Activated CD4-positive, alpha-beta T cell treated with anti-CD3 and anti-CD28 coated beads, Interleukin-2, amount 50 U/mL, for 16 hours (primary cell): ENCODE data around the gene TSGA10IP.

ENCODE experiments used
- DNase-seq: peaks from one replicate; pipeline ENCODE4 v3.0.0-alpha.2; 2020

Gene TSGA10IP

GRCh38 chr11:65918211-65919140 lies 26.8 kb upstream of the TSGA10IP start, which contains the start of gene C11orf68:
Gene C11orf68 (minus strand): TSS chr11:65919062. CDS start chr11:65919031, 31 bp downstream.
- no peak for DNase-seq

- DNase-seq: peak; percentile 99
Observed at GRCh38 chr11:65919141-65919572, 26.1 kb upstream of the TSGA10IP start, which contains the start of gene DRAP1. Gene DRAP1 (plus strand): TSS chr11:65919426. CDS start chr11:65919502, 76 bp downstream.

- peak; percentile 41 for DNase-seq
Observed at GRCh38 chr11:65919573-65920371, 25.5 kb upstream of the TSGA10IP start.

GRCh38 chr11:65920372-65920802 lies 24.9 kb upstream of the TSGA10IP start:
- no peak for DNase-seq

GRCh38 chr11:65921033-65921555 lies 24.2 kb upstream of the TSGA10IP start:
- DNase-seq: no peak

- no peak for DNase-seq
Observed at GRCh38 chr11:65921876-65922275, 23.4 kb upstream of the TSGA10IP start.

GRCh38 chr11:65922565-65922964 lies 22.7 kb upstream of the TSGA10IP start:
- DNase-seq: no peak

- DNase-seq: no peak
Observed at GRCh38 chr11:65925397-65925796, 19.9 kb upstream of the TSGA10IP start.

GRCh38 chr11:65927904-65928397 lies 17.3 kb upstream of the TSGA10IP start:
- DNase-seq: peak; percentile 86

- no peak for DNase-seq
Observed at GRCh38 chr11:65928667-65929066, 16.6 kb upstream of the TSGA10IP start.

- DNase-seq: no peak
Observed at GRCh38 chr11:65931773-65932557, 13.3 kb upstream of the TSGA10IP start.

GRCh38 chr11:65932558-65932919 lies 12.7 kb upstream of the TSGA10IP start:
- peak; percentile 24 for DNase-seq

GRCh38 chr11:65934014-65934413 lies 11.3 kb upstream of the TSGA10IP start:
- no peak for DNase-seq

GRCh38 chr11:65937766-65938165 lies 7.5 kb upstream of the TSGA10IP start:
- no peak for DNase-seq

GRCh38 chr11:65941720-65942310 lies 3.5 kb upstream of the TSGA10IP start:
- no peak for DNase-seq

GRCh38 chr11:65942531-65942930 lies 2.7 kb upstream of the TSGA10IP start:
- no peak for DNase-seq

GRCh38 chr11:65944191-65944590 lies 1.1 kb upstream of the TSGA10IP start:
- DNase-seq: no peak

- no peak for DNase-seq
Observed at GRCh38 chr11:65944767-65945166, 513 bp upstream of the TSGA10IP start.

- DNase-seq: no peak
Observed at GRCh38 chr11:65945941-65946558, 770 bp downstream of the TSGA10IP start.

GRCh38 chr11:65946655-65947054 lies 1.4 kb downstream of the TSGA10IP start:
- DNase-seq: no peak

GRCh38 chr11:65947133-65947532 lies 1.9 kb downstream of the TSGA10IP start:
- DNase-seq: no peak
